NCI-H2107 (cell line): ENCODE measurements around the gene CCIN.

Experiments
- DNase-seq: peaks from one replicate; lab custom pipeline; 2025; lab: John Stamatoyannopoulos, UW

CCIN gene

DNA sequence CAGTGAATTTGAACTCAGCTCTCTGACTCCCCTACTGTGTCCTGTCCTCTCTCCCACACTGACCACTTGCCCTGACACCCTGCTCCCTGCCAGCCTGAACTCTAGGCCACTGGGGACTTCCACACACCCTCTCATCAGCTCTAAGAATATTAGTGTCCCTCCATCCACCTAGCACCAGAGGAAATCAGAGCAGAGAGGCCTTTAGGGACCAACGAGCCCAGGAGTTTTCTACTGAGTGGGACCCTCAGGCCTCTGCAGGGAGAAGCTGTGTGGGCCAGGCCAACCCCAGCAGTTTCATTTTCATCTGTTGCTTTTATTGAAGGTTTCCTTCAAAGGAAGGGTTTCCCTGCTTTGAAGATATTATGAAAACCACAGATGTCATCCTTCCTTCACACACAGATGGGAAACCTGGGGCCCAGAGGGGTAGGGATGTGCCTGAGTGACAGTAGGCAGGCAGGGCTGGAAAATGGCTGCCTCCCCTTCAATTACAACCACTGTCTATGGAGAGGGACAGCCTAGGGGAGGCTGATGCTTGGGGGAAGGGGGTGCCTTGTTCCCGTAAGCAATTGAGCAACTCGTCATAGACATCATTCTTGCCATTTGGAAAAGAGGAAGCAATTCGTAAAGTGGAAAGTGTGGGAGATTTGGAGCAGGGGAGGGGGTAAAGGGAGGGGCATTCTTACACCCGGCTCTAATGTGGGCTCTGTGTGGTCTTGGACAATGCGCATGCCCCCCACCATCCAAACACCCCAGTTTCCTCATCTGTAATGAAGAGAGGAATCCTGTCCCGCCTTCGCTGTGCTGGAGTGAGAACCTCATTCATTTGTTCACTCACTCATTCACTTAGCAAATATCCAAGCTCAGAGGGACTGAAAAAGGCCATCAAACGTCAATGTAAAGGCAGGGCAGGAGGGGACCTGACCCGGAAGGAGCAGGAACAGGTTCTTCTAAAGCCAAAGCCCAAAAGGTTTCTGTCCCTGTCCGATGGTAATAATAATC is 28.8 kb upstream of the CCIN start:
- DNase-seq, result no peak

DNA sequence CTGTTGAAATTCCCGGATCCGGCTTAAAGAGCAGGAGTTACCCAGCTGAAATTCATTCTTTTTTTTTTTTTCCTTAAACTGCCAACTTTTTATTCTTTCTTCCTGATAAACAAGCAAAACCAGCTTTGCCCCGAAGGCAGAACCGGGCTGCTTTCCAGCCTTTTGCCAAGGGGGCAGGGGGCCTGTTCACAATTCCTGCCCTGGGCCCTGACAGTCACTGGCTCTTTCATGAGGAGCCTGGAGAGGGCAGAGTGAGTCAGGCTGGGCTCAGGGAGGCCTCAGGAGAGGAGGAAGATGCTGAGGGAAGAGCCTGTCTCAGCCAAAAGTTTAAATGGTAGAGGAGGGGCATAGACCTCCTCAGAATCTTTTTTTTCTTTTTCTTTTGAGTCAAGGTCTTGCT is 27.9 kb upstream of the CCIN start:
- no peak for DNase-seq

DNA sequence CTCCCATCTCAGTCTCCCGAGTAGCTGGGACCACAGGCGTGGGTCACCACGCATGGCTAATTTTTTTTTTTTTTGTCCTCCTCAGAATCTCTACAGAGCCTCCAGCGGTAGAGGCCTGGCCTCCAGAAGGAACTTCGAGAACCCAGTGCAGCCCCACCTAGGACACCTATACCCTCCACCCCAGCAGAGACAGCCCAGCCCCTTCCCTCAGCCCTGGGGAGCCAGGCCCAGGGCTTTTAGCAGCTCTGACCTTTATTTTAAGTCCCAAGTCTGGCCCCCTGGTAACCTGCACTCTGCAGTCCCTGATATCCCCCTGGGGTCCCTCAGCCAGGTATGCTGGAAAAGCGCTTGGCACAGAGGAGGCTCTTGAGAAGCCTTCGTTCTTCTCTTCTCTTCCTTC is 27.4 kb upstream of the CCIN start:
- no peak for DNase-seq

DNA sequence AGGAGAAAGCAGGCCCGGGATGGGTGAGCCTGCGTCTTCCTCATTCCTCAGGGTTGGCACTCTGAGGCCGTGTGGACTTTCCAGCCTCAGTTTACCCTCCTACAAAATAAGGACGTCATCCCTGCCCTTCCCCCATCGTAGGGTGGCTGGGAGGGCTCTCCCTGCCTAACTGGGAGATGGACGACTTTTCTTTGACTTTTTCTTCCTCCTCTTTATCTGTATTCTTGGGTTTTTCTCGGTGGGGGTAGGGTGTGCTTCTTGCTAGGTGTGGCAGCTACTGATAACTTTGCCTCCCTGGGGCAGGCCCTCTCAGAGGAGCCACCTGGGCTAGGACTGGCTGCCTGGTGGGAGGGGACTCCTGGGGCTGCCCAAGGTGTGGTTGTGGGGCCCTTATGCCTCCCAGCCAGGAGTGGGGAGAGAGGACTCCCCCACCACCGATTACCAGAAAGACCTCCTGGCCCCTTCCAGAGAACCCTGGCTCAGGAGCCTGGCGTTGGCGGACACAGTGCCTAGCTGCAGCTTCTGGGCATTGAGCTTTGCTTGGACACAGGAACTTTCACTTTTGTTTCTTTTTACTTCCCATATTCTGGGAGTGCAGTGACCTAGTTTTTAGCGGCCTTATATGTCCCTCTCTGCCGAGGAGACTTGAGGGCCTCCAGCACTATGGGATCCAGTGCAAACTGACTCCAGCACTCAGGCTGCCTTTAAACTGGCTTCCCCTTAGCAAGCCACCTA is 26.5 kb upstream of the CCIN start:
- DNase-seq, result no peak

DNA sequence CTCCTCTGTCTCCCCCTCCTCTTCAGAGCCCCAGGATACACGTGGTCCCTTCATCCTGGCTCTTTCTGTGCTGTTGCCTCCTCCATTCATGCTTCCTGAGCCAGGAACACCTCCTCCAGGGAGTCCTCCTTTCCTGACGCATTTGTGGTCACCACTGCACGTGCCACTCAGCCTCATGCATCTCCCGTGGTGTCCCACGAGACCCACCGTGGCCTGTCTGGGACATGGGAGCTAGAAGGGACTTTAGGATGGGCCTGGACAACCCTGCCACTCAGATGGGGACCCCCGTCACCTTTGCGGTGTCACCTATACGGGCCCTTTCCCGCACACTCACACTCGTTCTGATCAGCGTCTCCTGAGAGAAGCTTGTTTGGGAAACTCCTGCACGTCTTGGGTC is 25.9 kb upstream of the CCIN start:
- DNase-seq, result no peak

DNA sequence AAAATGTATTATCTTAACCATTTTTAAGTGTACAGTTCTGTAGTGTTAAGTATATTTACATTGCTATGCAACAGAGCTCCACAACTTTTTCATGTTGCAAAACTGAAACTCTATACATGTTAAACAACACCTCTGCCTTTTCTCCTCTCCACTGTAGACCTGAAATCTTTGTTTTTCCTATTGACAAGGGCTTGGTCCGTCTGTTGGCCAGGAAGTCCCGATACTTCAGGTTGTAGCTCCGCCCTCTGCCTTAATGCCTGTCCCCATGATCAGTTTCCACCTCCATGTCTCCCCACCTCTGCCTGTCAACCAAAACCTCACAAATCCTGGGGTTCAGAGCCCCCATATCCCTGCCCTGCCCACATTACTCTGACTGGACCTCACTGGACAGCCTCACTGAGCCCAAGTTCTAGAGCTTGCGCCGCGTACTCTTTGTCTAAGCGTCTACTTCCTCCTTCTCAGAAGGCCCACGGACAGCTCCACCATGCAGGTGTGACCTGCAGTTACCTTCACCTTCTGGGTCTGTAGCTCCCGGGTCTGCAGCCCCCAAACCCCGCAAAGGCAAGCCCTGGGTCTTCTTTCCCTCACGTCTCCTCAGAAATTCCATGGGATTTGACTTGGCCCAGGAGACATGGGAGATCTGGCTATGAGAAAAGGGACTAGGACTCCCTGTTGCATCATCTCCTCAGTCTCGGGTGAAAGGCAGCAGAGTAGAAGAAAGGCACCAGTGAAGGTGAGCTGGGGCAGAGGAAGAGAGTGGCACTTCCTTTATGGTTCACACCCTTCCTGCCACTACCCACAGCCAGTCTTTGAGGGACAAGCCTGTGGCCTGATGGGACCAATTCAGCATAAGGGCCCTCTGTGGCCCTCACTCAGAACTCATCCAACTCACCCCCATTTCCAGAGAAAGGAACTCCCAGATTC is 24.6 kb upstream of the CCIN start:
- no peak for DNase-seq

DNA sequence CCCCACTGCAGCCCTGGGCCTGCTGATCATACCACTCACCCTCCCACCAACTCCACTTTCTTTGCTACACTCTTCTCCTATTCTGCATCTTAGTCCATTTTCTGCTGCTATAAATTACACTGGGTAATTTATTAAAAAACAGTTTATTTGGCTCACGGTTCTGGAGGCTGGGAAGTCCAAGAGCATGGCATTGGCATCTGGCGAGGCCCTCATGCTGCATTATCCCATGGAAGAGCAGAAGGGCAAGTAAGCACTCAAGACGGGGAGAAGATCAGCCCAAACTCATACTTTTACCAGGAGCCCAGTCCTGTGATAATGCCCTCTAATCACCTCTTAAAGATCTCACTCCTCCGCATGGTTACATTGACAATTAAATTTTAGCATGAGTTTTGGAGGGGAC is 23.2 kb upstream of the CCIN start:
- DNase-seq, result no peak

DNA sequence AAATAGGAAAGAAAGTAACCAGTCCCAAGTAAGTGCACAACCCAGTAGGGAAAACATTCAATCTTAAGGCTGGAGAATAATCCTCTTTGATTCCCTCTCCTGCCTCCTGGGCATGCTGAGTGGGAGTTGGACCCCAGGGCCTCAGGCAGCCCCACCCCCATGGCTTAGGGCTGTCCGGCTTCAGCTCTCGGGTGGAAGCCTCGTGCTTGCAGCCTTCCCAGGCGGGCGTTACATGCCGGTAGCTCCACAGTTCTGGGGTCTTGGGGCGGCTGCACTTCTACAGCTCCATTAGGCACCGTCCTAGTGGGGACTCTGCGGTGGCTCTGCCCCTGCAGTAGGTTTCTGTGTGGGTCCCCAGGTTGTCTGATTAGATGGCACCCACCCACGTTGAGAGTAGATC is 22.5 kb upstream of the CCIN start:
- no peak for DNase-seq

DNA sequence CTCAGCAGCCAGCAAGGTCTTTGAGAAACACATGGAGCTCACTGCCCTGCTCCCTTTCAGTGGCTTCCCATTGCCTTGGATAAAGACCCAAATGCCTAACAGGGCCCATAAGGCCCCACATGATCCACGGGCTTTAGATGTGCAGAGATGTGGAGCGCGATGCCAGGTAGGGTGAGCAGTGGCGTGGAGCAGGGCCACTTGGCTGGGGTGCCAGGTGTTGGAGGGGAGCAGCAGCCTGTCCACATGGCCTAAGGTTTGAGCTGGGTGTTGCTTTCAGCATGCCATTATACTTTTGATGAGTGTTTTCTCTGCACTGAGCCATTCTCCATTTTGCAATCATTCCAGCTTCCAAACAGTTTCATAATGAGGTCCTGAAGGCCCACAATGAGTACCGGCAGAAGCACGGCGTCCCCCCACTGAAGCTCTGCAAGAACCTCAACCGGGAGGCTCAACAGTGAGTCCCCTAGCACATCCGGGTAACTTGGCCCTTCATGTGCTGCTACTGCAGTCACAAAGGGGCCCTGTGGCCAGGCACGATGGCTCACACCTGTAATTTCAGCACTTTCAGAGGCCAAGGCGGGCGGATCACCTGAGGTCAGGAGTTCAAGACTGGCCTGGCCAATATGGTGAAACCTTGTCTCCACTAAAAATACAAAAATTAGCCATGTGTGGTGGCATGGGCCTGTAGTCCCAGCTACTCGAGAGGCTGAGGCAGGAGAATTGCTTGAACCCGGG is 21.6 kb upstream of the CCIN start:
- no peak for DNase-seq

DNA sequence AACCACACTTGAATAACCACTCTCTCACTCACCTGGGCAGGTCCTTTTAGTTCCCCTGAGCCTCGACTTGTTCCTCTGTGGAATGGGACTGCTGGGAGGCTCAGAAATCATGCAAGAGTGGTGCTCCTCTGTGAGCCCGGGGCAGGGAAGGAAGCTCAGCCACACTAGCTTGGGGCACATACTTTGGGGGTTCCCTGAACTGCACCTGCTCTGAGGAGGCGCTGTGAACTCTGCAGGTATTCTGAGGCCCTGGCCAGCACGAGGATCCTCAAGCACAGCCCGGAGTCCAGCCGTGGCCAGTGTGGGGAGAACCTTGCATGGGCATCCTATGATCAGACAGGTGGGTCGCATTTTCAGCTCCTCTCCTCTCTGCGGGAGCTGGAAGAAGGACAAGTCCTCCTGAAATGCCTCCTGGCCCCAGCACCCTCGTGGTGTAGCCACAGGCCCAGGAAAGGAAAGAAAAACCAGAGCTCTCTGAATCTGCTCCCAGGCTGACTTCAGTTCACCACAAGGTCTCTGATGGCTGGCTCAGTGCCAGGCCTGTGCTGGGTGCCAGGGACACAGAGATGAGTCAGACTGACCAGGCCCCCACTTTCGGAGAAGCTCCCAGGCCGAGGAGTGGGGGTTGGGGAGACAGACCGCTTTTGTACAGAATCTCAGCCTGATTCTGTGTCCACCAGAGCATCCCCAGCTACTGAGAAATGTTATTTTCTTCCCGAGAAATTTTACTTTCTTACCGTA is 20.7 kb upstream of the CCIN start:
- DNase-seq, result no peak

DNA sequence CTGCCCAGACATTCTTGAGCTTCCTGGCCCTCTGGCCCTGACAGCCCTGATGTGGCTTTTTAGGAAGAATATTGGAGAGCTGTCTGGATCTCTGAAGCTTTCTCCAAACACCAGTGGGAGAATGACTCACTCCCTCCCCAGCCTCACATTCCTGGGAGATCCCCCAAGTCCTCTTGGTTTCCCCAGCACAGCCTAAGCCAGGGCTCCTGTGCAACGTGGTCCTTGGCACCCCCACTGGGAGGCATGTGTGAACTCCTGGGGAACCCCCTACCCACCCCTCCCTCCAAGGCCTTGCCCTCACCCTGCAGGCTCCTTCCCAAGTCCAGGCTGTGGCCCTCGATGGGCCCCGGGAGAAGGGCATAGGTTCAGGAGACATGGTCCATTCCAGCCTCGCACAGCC is 20.0 kb upstream of the CCIN start:
- no peak for DNase-seq

DNA sequence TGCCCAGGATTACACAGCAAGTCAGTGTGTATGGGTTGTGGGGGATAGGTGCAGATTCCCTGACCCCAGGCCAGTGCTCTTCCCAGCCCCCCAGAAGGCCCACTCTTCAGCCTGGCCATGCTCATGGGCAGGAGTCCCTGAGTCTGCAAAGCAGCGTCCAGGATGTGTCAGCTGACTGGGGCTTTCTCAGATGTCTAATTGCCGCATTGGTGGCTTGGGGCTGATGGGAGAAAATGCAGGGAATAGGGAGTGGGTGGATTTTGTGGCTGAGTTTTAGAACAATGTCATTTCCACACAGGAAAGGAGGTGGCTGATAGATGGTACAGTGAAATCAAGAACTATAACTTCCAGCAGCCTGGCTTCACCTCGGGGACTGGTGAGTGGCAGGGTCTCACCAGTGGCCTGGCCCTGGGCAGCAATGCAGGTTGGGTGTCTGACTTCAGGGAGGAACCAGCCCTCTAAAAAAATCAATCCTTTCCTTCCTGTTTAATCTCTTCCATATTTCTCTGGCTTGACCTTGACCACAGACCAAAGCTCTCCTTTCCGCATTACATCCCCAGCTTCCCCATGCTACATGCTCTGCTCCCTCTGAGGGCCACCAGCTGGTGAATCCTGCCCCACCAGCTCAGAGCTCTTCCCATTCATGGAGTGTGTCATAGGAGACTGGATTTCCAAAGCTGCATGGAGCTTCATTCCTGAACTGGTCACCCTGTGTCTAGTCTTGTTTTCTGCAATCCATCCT is 18.4 kb upstream of the CCIN start:
- DNase-seq, result no peak

DNA sequence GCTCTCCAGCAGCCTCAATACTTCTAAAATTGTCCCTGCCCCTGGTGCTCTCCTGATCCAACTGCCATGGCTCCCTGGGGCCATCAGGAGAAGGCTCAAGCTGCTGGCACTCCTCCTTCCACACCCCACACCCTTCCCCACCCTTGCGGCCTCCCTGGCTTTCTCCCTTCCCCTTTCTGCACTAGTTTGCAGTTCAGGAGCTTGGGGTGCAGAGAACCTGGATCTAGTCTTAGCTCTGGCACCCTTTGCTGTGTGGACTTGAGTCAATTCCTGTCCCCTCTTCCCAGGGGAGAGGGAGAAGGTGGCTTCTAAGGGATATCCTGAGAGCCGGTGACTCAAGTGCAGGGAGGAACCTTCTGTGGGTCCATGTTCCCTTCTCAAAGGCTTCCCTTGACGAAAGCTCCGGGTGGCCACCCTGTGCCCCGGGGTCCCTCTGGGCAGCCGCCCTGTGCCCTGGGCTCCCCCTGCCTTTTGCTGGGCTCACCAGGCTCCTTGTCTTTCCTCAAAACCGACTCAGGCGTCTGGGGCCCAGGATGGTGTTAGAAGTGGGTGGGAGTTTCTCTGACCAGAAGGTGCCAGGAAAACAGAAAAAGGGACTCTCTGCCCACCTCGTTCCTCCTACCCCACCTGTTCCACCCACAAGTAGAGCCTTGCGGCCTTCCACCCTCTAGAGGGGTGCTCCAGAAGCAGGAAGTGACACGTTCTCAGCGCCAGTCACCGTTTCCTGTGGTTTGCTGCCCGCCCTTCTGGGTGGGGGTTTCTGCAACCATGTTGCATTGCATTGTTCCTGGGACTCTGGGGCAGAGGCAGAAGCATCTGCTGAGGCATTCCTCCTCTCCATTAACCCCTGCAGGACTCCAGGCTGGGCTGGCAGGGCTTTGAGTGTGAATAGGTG is 17.6 kb upstream of the CCIN start:
- no peak for DNase-seq

DNA sequence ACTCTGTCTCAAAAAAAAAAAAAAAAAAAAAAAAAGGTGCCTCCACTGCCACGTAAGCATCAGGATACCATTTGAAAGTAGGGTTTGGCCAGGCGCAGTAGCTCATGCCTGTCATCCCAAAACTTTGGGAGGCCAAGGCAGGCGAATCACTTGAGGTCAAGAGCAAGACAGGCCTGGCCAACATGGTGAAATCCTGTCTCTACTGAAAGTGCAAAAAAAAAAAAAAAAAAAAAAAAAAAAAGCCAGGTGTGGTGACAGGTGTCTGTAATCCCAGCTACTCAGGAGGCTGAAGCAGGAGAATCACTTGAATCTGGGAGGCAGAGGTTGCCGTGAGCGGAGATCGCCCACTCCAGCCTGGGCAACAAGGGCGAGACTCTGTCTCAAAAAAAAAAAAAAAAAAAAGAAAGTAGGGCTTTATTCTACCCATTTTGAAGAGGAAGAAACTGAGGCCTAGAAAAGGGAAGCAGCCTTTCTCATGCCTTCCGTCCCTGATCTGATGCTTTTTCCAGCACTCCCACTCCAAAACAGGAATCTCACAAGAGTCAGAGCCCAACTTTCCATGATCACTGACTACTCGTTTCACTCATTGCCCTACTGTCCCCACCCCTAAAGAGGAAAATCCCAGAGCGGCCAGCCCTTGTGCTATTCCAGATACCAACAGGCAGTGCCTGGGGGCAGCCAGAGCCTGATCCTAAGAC is 16.3 kb upstream of the CCIN start:
- no peak for DNase-seq

DNA sequence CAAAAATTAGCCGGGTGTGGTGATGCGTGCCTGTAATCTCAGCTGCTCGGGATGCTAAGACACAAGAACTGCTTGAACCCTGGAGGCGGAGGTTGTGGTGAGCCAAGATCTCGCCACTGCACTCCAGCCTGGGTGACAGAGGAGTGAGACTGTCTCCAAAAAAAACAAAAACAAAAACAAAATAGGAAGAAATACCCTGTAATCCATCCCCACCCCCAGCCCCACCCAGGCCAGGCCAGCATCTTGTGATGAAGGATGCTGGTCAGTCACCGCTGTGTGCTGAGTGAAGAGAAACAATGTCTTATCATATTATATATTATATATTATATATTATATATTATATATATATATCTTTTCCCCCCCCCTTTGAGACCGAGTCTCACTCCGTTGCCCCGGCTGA is 15.4 kb upstream of the CCIN start:
- no peak for DNase-seq

DNA sequence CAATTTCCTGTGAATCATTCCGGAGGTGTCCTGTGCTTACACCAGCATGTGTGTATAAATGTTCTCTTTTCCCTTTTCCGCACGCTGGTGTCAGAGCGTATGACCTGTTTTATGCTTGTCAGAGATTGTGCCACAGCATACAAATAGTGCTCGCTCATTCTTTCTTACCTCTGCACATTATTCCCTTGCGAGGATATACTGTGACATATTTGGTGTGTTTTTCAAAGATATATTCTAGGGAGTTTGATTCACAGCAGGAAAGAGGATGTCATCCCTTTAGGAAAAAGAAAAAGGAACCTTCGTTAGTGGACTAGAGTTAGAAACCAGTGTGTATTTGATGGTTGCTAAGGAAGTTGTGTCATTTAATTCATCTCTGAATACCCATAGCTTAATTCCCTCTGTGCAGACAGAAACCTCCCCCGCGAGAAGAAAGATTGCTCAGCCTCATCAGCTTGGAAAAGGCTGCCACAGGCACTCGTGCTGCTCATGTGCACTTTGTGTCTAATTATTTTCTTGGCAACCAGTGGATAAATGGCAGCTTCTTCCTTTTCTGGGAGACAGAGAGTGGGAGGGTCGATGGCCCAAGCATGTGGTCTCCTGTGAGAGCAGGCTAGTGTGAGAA is 14.7 kb upstream of the CCIN start:
- DNase-seq, result no peak

DNA sequence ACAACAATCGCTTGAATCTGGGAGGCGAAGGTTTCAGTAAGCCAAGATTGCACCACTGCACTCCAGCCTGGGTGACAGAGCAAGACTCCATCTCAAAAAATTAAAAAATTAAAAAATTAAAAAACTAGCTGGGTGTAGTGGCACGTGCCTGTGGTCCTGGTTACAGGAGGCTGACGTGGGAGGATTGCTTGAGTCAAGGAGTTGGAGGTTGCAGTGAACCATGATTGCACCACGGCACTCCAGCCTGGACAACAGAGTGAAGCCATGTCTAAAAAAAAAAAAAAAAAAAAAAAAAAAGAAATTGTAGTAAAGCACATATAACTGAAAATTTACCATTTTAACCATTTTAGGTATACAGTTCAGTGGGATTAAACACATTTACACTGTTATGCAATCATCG is 13.1 kb upstream of the CCIN start:
- DNase-seq, result no peak

DNA sequence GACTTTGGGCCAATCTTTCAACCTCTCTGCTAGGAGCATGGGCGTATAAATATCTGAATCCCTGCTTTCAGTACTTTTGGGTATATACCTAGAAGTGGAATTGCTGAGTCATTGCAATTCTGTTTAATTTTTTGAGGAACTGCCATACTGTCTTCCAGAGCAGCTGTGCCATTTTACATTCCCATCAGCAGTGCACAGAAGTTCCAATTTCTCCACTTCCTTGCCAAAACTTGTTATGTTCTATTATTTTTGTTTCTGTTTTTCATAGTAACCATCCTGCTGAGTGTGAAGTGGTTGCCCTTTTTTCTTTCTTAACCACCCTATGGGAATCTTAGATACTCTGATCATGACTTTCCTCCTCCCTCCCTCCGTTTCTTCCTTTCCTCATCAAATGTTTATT is 11.1 kb upstream of the CCIN start:
- DNase-seq, result no peak
